ENCODE measurements around the gene CEP290. TPM values are rescaled to one million over a fixed set of nuclear protein-coding genes. Genes with fewer than 3 reads are reported as not detected.

CEP290 gene
- total RNA-seq, 1 donor from 2014 or later = 42.5 TPM

DNA sequence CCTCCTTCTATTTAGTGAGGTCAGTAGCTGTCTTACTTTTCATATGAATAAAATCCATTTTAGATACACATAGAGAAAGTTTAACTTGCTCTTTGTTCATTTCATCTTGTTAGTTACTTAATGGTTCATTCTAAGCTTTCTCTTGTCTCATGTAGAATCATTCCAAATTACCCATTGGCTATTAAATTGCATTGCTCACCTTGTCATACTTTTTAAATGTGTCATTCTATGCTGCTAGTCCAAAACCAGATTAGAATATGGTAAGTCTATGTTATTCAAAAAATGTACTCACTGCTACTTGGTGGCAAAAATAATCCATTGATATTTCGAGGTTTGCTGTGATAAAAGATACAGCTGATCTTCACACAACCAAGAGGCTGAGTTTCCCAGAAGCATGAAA is 115.7 kb downstream of the CEP290 start:
- DNase-seq (ENCODE audit: low spot score in 2 of 2, unreplicated experiment in 2 of 2) = no peak
- TF ChIP-seq, protein P1, sequence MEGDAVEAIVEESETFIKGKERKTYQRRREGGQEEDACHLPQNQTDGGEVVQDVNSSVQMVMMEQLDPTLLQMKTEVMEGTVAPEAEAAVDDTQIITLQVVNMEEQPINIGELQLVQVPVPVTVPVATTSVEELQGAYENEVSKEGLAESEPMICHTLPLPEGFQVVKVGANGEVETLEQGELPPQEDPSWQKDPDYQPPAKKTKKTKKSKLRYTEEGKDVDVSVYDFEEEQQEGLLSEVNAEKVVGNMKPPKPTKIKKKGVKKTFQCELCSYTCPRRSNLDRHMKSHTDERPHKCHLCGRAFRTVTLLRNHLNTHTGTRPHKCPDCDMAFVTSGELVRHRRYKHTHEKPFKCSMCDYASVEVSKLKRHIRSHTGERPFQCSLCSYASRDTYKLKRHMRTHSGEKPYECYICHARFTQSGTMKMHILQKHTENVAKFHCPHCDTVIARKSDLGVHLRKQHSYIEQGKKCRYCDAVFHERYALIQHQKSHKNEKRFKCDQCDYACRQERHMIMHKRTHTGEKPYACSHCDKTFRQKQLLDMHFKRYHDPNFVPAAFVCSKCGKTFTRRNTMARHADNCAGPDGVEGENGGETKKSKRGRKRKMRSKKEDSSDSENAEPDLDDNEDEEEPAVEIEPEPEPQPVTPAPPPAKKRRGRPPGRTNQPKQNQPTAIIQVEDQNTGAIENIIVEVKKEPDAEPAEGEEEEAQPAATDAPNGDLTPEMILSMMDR (IDR thresholded peaks at IDR 0.05; ENCODE audit: unreplicated experiment) = no peak
- Mint-ChIP-seq H3K27me3 (ENCODE audit: low read depth) (peaks cover 3% of the 10 kb centered on the region), H3K4me1 (no peaks in the 10 kb centered on the region), H3K4me3 (no peak overlapping the region), H3K36me3 (no peaks in the 10 kb centered on the region), H3K9me3 (peaks cover 6% of the 10 kb centered on the region), H3K27ac (no peak overlapping the region)

DNA sequence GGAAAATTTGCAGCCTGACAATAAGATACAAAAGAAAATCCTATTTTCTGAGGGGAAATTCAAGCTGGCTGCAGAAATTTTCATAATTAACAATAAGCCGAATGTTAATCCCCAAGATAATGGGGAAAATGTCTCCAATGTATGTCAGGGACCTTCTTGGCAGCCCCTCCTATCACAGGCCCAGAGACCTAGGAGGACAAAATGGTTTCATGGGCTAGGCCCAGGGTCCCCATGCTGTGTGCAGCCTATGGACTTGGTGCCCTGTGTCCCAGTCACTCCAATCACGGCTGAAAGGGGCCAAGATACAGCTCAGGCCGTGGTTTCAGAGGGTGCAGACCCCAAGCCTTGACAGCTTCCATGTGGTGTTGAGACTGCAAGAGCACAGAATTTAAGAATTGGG is 123.9 kb downstream of the CEP290 start:
- Mint-ChIP-seq H3K36me3 (peaks cover 4% of the 10 kb centered on the region), H3K4me1 (no peaks in the 10 kb centered on the region), H3K27me3 (ENCODE audit: low read depth) (peaks cover 2% of the 10 kb centered on the region), H3K9me3 (peaks cover 46% of the 10 kb centered on the region), H3K27ac (no peak overlapping the region), H3K4me3 (no peak overlapping the region)
- TF ChIP-seq, protein P1 (IDR thresholded peaks at IDR 0.05; ENCODE audit: unreplicated experiment) = no peak
- no peak for DNase-seq (ENCODE audit: low spot score in 2 of 2, unreplicated experiment in 2 of 2)

DNA sequence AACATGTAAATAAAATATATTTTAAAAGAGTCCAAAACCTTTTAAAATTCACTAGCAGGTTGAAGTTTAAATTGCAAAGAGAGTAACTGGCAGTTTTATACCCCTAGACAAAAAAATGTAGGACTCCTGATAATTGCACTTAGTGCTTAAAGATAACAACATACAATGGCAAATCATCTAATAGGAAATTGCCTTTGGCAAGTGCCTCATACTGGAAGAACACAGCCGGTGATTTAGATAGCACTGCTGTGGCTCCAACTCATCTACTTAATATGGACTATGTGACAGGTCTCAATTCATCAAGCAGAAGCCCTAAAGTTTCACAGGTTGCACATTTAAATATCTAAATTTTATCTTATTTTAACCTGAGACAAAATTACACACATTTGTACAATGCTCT is 126.1 kb downstream of the CEP290 start:
- Mint-ChIP-seq H3K4me1 (peaks cover 2% of the 10 kb centered on the region), H3K27me3 (ENCODE audit: low read depth) (peaks cover 2% of the 10 kb centered on the region), H3K4me3 (no peak overlapping the region), H3K36me3 (peaks cover 4% of the 10 kb centered on the region), H3K9me3 (peaks cover 37% of the 10 kb centered on the region), H3K27ac (no peak overlapping the region)
- no peak for DNase-seq (ENCODE audit: low spot score in 2 of 2, unreplicated experiment in 2 of 2)
- TF ChIP-seq, protein P1 (IDR thresholded peaks at IDR 0.05; ENCODE audit: unreplicated experiment) = no peak

DNA sequence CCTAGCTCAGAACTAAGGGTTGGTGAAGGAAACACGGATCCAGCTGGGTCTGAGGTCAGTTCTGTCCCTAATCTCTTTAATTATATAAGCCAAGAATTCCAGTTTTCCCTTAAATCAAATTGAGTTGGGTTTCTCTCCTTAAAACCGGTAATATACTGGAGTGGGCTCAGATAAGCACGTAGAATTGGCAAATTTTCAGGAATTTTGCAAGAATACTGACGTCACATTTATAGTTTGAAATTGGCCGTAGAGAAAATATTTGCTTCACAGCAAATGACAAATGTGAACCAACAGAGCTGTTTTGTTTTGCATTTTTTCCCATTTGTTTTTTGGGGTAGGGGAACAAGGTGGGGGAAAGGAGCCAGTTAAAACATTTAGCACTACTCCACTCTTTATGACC is 130.1 kb downstream of the CEP290 start:
- TF ChIP-seq, protein P1 (IDR thresholded peaks at IDR 0.05; ENCODE audit: unreplicated experiment) = no peak
- no peak for DNase-seq (ENCODE audit: low spot score in 2 of 2, unreplicated experiment in 2 of 2)
- Mint-ChIP-seq H3K27me3 (ENCODE audit: low read depth) (peaks cover 2% of the 10 kb centered on the region), H3K9me3 (peaks cover 4% of the 10 kb centered on the region), H3K4me1 (peaks cover 2% of the 10 kb centered on the region), H3K27ac (peak overlapping the region; percentile 39), H3K4me3 (no peak overlapping the region), H3K36me3 (no peaks in the 10 kb centered on the region)

DNA sequence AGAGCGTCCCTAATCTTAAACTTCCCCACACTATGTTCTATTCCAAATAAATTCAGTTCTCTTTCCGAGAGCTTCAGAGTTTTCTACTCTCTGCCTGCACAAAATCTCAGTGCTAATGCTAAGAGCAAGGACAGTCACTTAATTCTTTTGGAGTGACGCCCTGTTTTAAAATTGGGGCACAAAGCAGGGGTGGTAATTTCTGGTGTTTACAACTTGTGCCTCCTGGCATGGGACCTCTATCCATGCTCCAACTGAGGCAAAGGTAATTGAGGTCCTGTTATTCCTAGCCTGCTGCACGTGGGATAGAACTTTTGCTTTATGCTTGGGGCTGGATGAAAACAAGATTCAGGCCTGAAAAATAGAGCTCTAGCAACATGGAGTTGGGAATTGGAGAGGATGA is 135.5 kb downstream of the CEP290 start:
- H3K4me3 Mint-ChIP-seq = no peak overlapping the region

More for the DNA sequence above, 135.5 kb downstream of the CEP290 start:
- DNase-seq (ENCODE audit: low spot score in 2 of 2, unreplicated experiment in 2 of 2) = no peak
- H3K4me1 Mint-ChIP-seq = no peaks in the 10 kb centered on the region
- no peaks in the 10 kb centered on the region for H3K27me3 Mint-ChIP-seq (ENCODE audit: low read depth)
- no peak overlapping the region for H3K27ac Mint-ChIP-seq
- peaks cover 19% of the 10 kb centered on the region for H3K9me3 Mint-ChIP-seq
- TF ChIP-seq, protein P1 (IDR thresholded peaks at IDR 0.05; ENCODE audit: unreplicated experiment) = no peak
- H3K36me3 Mint-ChIP-seq = peaks cover 2% of the 10 kb centered on the region

All from mesothelial cell of epicardium (in vitro differentiated cells).